GM12892 (cell line): ENCODE results near the gene ITGB1.

Experiments
- POLR2A ChIP-seq: IDR thresholded peaks from 2 replicates; pipeline ENCODE4 v1.6.1; 2011; ENCODE audit warnings: low read depth, low read length, control low read depth
- TAF1 ChIP-seq: IDR thresholded peaks from 2 replicates; pipeline ENCODE4 v1.6.1; 2011; ENCODE audit warnings: low read depth, mild to moderate bottlenecking, control low read depth, low read length, borderline replicate concordance

DNA sequence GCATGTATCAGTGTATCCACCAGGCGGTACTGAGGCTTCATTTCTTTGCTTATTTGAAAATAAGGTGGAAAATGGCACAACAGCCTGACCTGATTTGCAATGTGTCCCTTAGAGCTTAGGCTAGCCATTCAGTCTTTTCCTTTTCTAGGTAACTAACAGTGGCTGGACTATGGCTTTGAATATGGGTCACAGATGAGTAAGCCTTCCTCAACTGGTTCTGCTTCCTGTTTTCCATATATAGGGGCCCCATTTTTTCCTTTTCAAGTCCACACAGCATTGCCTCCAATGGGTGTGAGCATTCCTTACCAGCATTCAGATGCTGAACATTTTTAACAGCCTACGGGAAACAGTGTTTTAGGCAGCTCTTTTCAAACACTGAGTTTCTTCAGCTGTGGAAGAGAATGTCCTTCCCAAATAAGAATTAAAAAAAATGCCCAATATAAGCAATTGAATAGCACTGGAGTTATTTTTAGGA is 3.9 kb upstream of the ITGB1 start:
- no peak for TF ChIP-seq POLR2A
- TF ChIP-seq TAF1 = no peak
